GM10266 (cell line): Measurements from ENCODE around the gene PPHLN1.
A peak's percentile ranks its signal among the peaks of the same experiment; 100 is the strongest.
"Not testable (repeated sequence)": the region's sequence is repeated elsewhere in the genome, so short reads cannot be mapped to it uniquely, and the experiment has no call there.

ENCODE experiments used
- DNase-seq: peaks from one replicate; pipeline ENCODE4 v3.0.0; 2012; ENCODE audit errors: extremely low spot score
- CTCF ChIP-seq: IDR thresholded peaks from 2 replicates; pipeline ENCODE4 v1.5.1; 2012; ENCODE audit warnings: mild to moderate bottlenecking, low read depth; ENCODE audit not compliant: control insufficient read depth, insufficient read depth; ENCODE audit errors: missing control alignments

Gene PPHLN1

DNA sequence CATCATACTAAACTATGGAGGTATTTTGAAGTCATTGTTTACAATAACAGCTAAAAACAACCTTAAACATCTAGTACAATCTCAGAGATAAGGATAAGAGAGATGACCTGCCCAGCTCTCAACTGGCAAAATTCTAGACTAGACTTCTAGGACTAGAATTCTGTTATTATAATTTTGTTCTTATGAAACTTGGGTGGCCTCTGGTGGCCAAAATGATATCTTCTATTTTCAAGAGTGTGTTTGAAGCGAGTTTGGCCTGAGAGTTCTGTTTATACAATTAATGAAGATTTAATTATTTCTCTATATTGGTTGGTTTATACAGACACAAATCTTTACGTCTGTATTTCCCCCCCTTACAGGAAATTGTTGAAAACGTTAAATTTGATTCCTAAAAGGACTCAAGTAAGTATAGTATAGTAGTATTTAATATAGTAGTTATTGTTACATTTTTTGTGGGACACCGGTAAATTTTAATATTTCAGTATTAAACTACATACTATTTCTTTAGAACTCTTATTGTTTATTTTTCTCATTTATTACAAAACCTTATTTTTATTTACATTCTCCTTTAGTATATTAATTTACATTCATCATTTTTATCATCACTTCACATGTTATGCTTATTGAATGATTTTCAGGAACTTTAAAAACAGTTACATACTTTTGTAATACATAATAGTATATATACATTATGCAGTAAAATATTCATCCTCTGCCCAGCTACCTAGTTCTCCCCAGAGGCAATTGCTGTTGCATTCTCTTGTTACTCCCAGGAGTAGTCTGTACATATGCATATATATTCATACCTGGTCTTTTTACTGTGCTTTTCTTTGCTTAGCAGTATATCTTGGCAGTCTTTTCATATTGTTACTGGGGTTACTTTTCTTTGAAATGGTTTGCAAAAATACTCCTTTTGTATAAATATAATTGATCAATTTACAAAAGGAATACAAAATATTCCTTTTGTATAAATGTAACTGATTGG lies 6.6 kb downstream of the PPHLN1 start:
- peak; percentile 31 for DNase-seq
- TF ChIP-seq CTCF: peak; percentile 50

DNA sequence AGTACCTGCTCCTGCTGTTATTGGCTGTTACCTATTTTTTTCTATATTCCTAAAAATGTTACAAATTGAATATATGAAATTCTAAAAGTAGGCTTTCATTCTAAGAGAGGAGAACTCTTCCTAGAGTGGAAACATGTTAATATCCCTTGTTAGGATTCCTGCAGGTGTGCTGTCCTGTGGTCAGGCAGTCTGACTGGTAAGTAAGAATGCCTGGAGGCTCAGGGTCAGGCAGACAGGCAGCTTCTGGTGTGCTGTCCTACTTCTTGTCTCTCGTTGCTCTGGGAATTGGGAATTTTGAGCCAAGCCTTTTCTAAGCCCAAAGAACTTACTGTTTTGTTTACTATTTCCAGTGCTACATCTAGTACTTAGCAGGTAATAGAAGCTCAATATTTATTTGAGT lies 10.3 kb downstream of the PPHLN1 start:
- no peak for DNase-seq
- TF ChIP-seq CTCF: no peak

GRCh38 chr12:42338280-42338679 lies 12.3 kb downstream of the PPHLN1 start:
- TF ChIP-seq CTCF: no peak

DNA sequence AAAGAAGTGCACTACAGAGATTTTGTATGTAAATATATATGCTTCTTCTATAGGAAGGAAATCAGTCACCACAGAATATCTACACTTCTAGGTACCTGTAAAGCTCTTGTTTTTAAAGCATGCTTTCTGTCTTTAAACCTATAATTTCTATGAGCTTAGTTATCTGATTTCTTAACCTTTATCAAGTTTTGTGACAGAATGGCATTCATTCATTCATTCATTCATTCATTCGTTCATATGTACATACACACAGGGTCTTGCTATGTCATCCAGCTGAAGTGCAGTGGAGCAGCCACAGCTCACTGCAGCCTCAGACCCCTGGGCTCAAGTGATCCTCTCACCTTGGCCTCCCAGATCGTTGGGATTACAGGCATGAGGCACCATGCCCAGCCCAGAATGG lies 16.1 kb downstream of the PPHLN1 start:
- no peak for TF ChIP-seq CTCF
- DNase-seq: no peak

More at GRCh38 chr12:42338280-42338679, 12.3 kb downstream of the PPHLN1 start:
- no peak for DNase-seq

DNA sequence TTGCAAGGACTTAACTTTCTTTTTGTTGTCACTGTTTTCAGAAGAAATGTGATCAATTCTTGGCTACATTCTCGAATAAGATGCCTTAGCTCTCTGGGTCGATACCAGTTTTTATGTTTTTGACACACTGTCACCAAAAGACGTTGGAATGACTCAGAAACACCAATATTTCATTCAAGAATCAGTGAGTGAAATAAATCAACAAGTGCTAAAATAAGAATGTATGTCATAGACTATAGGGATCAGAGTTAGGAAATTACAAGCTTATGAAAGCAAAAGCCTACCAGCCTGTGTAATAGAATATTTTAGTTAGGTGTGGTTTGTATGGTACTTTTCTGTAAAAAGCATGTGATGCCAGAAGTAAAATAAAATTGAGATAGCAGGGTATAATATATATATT lies 17.8 kb downstream of the PPHLN1 start:
- TF ChIP-seq CTCF: no peak
- DNase-seq: no peak

- DNase-seq: no peak
- no peak for TF ChIP-seq CTCF
Observed at GRCh38 chr12:42346403-42347002, 20.5 kb downstream of the PPHLN1 start.

GRCh38 chr12:42349119-42350020 lies 23.4 kb downstream of the PPHLN1 start:
- DNase-seq: not testable (repeated sequence)

- not testable (repeated sequence) for DNase-seq
Observed at GRCh38 chr12:42350021-42350407, 24.0 kb downstream of the PPHLN1 start.
